ENCODE measurements around the gene LEKR1.
"Not testable (repeated sequence)": the region's sequence is repeated elsewhere in the genome, so short reads cannot be mapped to it uniquely, and the experiment has no call there.

LEKR1 gene

GRCh38 chr3:156826144-156826895 lies at the start of gene LEKR1:
LEKR1 (plus strand) TSS chr3:156826353; CDS start chr3:156829330, 2,977 bp downstream.
- peak; percentile 75 to 80 for ATAC-seq

- no peak for ATAC-seq
Observed at GRCh38 chr3:156776871-156777270, 49.3 kb upstream of the LEKR1 start.

GRCh38 chr3:156781310-156782230 lies 44.6 kb upstream of the LEKR1 start:
- ATAC-seq, result no peak

GRCh38 chr3:156782319-156782718 lies 43.8 kb upstream of the LEKR1 start:
- no peak for ATAC-seq

- no peak for ATAC-seq
Observed at GRCh38 chr3:156782921-156783320, 43.2 kb upstream of the LEKR1 start.

- no peak for ATAC-seq
Observed at GRCh38 chr3:156787001-156787400, 39.2 kb upstream of the LEKR1 start.

- ATAC-seq, result peak; percentile 94 to 97
Observed at GRCh38 chr3:156787926-156788663, 38.1 kb upstream of the LEKR1 start.

- no peak for ATAC-seq
Observed at GRCh38 chr3:156788846-156789245, 37.3 kb upstream of the LEKR1 start.

- no peak for ATAC-seq
Observed at GRCh38 chr3:156790156-156790555, 36.0 kb upstream of the LEKR1 start.

GRCh38 chr3:156792114-156792513 lies 34.0 kb upstream of the LEKR1 start:
- ATAC-seq, result no peak

GRCh38 chr3:156792536-156792935 lies 33.6 kb upstream of the LEKR1 start:
- ATAC-seq, result no peak

GRCh38 chr3:156792945-156793344 lies 33.2 kb upstream of the LEKR1 start:
- no peak for ATAC-seq

GRCh38 chr3:156793400-156793799 lies 32.8 kb upstream of the LEKR1 start:
- ATAC-seq, result no peak

GRCh38 chr3:156793851-156794250 lies 32.3 kb upstream of the LEKR1 start:
- ATAC-seq, result no peak

GRCh38 chr3:156795890-156796481 lies 30.2 kb upstream of the LEKR1 start:
- ATAC-seq, result peak; percentile 69 to 76

GRCh38 chr3:156797368-156797767 lies 28.8 kb upstream of the LEKR1 start:
- ATAC-seq, result no peak

GRCh38 chr3:156800287-156800686 lies 25.9 kb upstream of the LEKR1 start:
- not testable (repeated sequence) for ATAC-seq

- ATAC-seq, result no peak
Observed at GRCh38 chr3:156801746-156802145, 24.4 kb upstream of the LEKR1 start.

- no peak for ATAC-seq
Observed at GRCh38 chr3:156802821-156803606, 23.1 kb upstream of the LEKR1 start.

- ATAC-seq, result no peak
Observed at GRCh38 chr3:156803952-156804741, 22.0 kb upstream of the LEKR1 start.

GRCh38 chr3:156806698-156807097 lies 19.5 kb upstream of the LEKR1 start:
- ATAC-seq, result no peak

Data from activated CD4-positive, CD25-positive, alpha-beta regulatory T cell treated with anti-CD3 and anti-CD28 coated beads, Interleukin-2, amount 50 U/mL, for 24 hours (primary cell).